K562 (cell line): ENCODE measurements around the gene CS. TPM values are rescaled to one million over a fixed set of nuclear protein-coding genes. Genes with fewer than 3 reads are reported as not detected.

Experiments
- EP400 ChIP-seq: fragments of 450-650 bp; IDR thresholded peaks from 2 replicates; pipeline ENCODE4 v1.6.1; 2017; ENCODE audit warnings: antibody characterized with exemption, mild to moderate bottlenecking, moderate library complexity
- HSF4 ChIP-seq: fragments of 250-450 bp; sonication (Bioruptor Pico); IDR thresholded peaks from 2 replicates; pipeline ENCODE4 v2.1.2; 2022; ENCODE audit warnings: mild to moderate bottlenecking, moderate library complexity, borderline replicate concordance
- MTA3 ChIP-seq: fragments of 450-650 bp; formaldehyde crosslinking; IDR thresholded peaks from 2 replicates; pipeline ENCODE4 v1.6.1; 2017; ENCODE audit warnings: mild to moderate bottlenecking, borderline replicate concordance
- MXI1 ChIP-seq: IDR thresholded peaks from 2 replicates; pipeline ENCODE4 v1.6.1; 2011; ENCODE audit warnings: low read depth, mild to moderate bottlenecking, improper control_type of control experiment, low read length
- polyA plus RNA-seq, 8 experiments: library from polyadenylated mRNA; depleted of rRNA in 4 of 8; stranded (reverse) in 5 of 8; unstranded in 3 of 8; fragments of >200 nt; fragmentation: Nextera tagmentation in 2 of 8; fragmentation: Illumina TruSeq in 1 of 8; extraction: Ambion mirVana in 2 of 8; extraction: Trizol in 1 of 8; gene quantifications; 2 replicates each; pipeline versions ENCODE4 v1.2.1 to v1.2.3, GENCODE V29; 2011 to 2014; ENCODE audit warnings: inconsistent platforms in 1 of 8, missing spikeins in 1 of 8
- total RNA-seq, 7 experiments: library from RNA; depleted of rRNA in 6 of 7; stranded (reverse); fragments of >200 nt in 6 of 7; fragmentation: Illumina TruSeq in 2 of 7; extraction: Trizol in 2 of 7; gene quantifications; 2 replicates each; pipeline versions ENCODE4 v1.2.1 to v1.2.3, GENCODE V29; 2011 to 2021; ENCODE audit warnings: low replicate concordance in 1 of 7
- TF ChIP-seq, protein P1 (sequence below): sonication (generic); formaldehyde crosslinking; IDR thresholded peaks from 2 replicates; pipeline ENCODE4 v1.8.1; 2023; ENCODE audit warnings: mild to moderate bottlenecking, missing genetic modification reagents
- TF ChIP-seq, protein P2 (sequence below): fragments of 250-450 bp; sonication (Bioruptor Pico); IDR thresholded peaks from 2 replicates; pipeline ENCODE4 v1.4.0; 2020; ENCODE audit warnings: mild to moderate bottlenecking
- TF ChIP-seq, protein P3 (sequence below): fragments of 200-800 bp; sonication (Bioruptor generic); IDR thresholded peaks from 2 replicates; pipeline ENCODE4 v1.6.1; 2017; ENCODE audit warnings: missing genetic modification characterization, missing compliant biosample characterization
- TF ChIP-seq, protein P4 (sequence below): fragments of 450-650 bp; IDR thresholded peaks from 2 replicates; pipeline ENCODE4 v1.7.0; 2016; ENCODE audit warnings: borderline replicate concordance
- TF ChIP-seq, protein P5 (sequence below), 2 experiments: fragments of 450-650 bp in 1 of 2; IDR thresholded peaks; 2 replicates each; pipeline ENCODE4 v1.6.1; 2011 to 2017; ENCODE audit warnings: low read depth in 2 of 2, antibody characterized with exemption in 1 of 2, borderline replicate concordance in 1 of 2, low read length in 1 of 2, mild to moderate bottlenecking in 1 of 2, mixed read lengths in 1 of 2; ENCODE audit not compliant: control insufficient read depth in 1 of 2
- TF ChIP-seq, protein P6 (sequence below): fragments of 450-650 bp; conservative IDR thresholded peaks from 2 replicates; pipeline ENCODE4 v1.6.1; 2016; ENCODE audit warnings: missing genetic modification characterization, low read depth, mild to moderate bottlenecking, missing compliant biosample characterization, moderate library complexity
- TF ChIP-seq, protein P7 (sequence below): fragments of 250-450 bp; sonication (Bioruptor Pico); IDR thresholded peaks from 2 replicates; pipeline ENCODE4 v1.4.0; 2020; ENCODE audit warnings: borderline replicate concordance

The CS gene
- total and polyA plus RNA-seq, 9 of the 15 experiments (the other 6 are each of a cell fraction or from before 2014, with no cell fraction given) = 99.9 to 390 (median 149) TPM

DNA sequence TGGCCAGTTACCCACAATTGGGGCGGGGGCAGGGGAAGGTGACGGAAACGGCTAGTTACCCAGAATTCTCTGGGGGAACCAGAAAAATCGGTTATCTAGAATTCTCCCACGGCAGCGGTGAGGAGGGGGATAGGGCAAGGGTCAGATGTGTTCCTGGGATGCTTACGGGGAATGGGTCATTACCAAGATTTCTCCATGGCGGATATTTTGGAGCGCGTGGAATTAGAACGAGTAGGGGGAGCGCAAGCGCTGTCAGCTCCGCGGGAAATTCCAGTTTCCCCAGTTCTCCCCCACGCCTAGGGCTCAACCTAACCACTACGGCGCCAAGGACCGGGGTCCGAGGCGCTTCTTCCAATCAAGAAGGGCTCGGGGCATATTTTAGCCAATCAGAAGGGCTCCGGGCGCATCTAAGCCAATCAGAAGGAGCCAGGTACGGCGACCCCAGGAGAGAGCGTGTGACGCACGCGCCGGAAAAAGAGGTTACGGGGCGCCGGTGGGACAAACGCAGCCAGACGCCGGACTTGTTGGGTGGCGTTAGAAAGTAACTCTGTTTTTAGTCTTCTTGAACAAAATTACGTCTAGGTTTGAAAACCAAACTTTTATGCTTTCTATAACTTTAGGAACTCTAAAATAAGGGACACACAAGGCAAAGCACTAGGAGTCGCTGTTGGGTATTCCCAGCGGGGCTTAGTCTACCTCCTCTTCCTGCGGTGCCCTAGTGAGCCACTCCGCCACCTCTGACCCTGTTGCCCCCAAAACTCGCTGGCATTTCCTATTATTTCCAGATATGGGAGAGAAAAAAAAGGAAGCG, 33.8 kb upstream of the CS start, which contains the start of gene PAN2 (continued):
- TF ChIP-seq, protein P1, sequence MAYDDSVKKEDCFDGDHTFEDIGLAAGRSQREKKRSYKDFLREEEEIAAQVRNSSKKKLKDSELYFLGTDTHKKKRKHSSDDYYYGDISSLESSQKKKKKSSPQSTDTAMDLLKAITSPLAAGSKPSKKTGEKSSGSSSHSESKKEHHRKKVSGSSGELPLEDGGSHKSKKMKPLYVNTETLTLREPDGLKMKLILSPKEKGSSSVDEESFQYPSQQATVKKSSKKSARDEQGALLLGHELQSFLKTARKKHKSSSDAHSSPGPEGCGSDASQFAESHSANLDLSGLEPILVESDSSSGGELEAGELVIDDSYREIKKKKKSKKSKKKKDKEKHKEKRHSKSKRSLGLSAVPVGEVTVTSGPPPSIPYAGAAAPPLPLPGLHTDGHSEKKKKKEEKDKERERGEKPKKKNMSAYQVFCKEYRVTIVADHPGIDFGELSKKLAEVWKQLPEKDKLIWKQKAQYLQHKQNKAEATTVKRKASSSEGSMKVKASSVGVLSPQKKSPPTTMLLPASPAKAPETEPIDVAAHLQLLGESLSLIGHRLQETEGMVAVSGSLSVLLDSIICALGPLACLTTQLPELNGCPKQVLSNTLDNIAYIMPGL (CRISPR knock-in tag) = no peak
- TF ChIP-seq, protein P2, sequence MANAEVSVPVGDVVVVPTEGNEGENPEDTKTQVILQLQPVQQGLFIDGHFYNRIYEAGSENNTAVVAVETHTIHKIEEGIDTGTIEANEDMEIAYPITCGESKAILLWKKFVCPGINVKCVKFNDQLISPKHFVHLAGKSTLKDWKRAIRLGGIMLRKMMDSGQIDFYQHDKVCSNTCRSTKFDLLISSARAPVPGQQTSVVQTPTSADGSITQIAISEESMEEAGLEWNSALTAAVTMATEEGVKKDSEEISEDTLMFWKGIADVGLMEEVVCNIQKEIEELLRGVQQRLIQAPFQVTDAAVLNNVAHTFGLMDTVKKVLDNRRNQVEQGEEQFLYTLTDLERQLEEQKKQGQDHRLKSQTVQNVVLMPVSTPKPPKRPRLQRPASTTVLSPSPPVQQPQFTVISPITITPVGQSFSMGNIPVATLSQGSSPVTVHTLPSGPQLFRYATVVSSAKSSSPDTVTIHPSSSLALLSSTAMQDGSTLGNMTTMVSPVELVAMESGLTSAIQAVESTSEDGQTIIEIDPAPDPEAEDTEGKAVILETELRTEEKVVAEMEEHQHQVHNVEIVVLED = peak; percentile 82
- TF ChIP-seq MXI1 (no peak), EP400 (peak; percentile 98), MTA3 (peak; percentile 95), HSF4 (0 out of 2 replicates have a peak, but pooled peaks have one; percentile 64)
- TF ChIP-seq, protein P3, sequence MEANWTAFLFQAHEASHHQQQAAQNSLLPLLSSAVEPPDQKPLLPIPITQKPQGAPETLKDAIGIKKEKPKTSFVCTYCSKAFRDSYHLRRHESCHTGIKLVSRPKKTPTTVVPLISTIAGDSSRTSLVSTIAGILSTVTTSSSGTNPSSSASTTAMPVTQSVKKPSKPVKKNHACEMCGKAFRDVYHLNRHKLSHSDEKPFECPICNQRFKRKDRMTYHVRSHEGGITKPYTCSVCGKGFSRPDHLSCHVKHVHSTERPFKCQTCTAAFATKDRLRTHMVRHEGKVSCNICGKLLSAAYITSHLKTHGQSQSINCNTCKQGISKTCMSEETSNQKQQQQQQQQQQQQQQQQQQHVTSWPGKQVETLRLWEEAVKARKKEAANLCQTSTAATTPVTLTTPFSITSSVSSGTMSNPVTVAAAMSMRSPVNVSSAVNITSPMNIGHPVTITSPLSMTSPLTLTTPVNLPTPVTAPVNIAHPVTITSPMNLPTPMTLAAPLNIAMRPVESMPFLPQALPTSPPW (CRISPR knock-in tag) = peak; percentile 68
- TF ChIP-seq, protein P4, sequence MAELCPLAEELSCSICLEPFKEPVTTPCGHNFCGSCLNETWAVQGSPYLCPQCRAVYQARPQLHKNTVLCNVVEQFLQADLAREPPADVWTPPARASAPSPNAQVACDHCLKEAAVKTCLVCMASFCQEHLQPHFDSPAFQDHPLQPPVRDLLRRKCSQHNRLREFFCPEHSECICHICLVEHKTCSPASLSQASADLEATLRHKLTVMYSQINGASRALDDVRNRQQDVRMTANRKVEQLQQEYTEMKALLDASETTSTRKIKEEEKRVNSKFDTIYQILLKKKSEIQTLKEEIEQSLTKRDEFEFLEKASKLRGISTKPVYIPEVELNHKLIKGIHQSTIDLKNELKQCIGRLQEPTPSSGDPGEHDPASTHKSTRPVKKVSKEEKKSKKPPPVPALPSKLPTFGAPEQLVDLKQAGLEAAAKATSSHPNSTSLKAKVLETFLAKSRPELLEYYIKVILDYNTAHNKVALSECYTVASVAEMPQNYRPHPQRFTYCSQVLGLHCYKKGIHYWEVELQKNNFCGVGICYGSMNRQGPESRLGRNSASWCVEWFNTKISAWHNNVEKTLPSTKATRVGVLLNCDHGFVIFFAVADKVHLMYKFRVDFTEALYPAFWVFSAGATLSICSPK = 0 out of 2 replicates have a peak, but pooled peaks have one; percentile 64
- TF ChIP-seq, protein P5, sequence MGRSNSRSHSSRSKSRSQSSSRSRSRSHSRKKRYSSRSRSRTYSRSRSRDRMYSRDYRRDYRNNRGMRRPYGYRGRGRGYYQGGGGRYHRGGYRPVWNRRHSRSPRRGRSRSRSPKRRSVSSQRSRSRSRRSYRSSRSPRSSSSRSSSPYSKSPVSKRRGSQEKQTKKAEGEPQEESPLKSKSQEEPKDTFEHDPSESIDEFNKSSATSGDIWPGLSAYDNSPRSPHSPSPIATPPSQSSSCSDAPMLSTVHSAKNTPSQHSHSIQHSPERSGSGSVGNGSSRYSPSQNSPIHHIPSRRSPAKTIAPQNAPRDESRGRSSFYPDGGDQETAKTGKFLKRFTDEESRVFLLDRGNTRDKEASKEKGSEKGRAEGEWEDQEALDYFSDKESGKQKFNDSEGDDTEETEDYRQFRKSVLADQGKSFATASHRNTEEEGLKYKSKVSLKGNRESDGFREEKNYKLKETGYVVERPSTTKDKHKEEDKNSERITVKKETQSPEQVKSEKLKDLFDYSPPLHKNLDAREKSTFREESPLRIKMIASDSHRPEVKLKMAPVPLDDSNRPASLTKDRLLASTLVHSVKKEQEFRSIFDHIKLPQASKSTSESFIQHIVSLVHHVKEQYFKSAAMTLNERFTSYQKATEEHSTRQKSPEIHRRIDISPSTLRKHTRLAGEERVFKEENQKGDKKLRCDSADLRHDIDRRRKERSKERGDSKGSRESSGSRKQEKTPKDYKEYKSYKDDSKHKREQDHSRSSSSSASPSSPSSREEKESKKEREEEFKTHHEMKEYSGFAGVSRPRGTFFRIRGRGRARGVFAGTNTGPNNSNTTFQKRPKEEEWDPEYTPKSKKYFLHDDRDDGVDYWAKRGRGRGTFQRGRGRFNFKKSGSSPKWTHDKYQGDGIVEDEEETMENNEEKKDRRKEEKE (IDR thresholded peaks at IDR 0.05; ENCODE audit: borderline replicate concordance in 1 of 2, control insufficient read depth in 1 of 2, low read depth in 2 of 2, low read length in 1 of 2) = peak in 1 of 2 experiments; percentile 64; a peak in 1 of 4 replicates
- TF ChIP-seq, protein P6, sequence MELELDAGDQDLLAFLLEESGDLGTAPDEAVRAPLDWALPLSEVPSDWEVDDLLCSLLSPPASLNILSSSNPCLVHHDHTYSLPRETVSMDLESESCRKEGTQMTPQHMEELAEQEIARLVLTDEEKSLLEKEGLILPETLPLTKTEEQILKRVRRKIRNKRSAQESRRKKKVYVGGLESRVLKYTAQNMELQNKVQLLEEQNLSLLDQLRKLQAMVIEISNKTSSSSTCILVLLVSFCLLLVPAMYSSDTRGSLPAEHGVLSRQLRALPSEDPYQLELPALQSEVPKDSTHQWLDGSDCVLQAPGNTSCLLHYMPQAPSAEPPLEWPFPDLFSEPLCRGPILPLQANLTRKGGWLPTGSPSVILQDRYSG = peak; percentile 75
- TF ChIP-seq, protein P7, sequence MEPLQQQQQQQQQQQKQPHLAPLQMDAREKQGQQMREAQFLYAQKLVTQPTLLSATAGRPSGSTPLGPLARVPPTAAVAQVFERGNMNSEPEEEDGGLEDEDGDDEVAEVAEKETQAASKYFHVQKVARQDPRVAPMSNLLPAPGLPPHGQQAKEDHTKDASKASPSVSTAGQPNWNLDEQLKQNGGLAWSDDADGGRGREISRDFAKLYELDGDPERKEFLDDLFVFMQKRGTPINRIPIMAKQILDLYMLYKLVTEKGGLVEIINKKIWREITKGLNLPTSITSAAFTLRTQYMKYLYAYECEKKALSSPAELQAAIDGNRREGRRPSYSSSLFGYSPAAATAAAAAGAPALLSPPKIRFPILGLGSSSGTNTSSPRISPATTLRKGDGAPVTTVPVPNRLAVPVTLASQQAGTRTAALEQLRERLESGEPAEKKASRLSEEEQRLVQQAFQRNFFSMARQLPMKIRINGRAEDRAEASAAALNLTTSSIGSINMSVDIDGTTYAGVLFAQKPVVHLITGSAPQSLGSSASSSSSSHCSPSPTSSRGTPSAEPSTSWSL = no peak
